Measurements from ENCODE around the gene GPATCH1. TPM values are rescaled to one million over a fixed set of nuclear protein-coding genes. Genes with fewer than 3 reads are reported as not detected.
"Not testable (repeated sequence)": the region's sequence is repeated elsewhere in the genome, so short reads cannot be mapped to it uniquely, and the experiment has no call there.

GPATCH1 gene
- polyA plus RNA-seq, 2 donors, result 4.3 to 5.2 TPM

DNA sequence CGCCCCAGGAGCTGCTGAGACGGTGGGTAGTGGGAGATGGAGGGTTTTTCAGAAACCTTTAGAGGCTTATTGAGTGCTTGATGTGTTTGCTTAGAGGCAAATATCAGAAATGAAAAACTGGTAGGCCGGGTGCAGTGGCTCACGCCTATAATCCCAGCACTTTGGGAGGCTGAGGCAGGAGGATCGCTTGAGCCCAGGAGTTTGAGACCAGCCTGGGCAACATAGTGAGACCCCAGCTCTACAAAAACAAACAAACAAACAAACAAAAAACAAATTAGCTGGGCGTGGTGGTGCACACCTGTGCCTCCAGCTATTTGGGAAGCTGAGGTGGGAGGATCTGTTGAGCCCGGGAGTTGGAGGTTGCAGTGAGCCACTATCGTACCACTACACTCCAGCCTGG lies 45.7 kb downstream of the GPATCH1 start:
- WGBS, 2 donors, result 94 to 95% methylated on average over 8 of the region's 8 CpGs
- not testable (repeated sequence) for H3K36me3 ChIP-seq (ENCODE audit: control insufficient read depth in 2 of 2, insufficient read depth in 2 of 2, low read length in 1 of 2); H3K4me3 ChIP-seq (ENCODE audit: low read depth in 1 of 2, low read length in 2 of 2); H3K27me3 ChIP-seq (ENCODE audit: control insufficient read depth in 1 of 2, insufficient read depth in 2 of 2, low read length in 2 of 2); H3K4me1 ChIP-seq (ENCODE audit: control insufficient read depth in 2 of 2, insufficient read depth in 2 of 2, low read length in 1 of 2); H3K9me3 ChIP-seq (ENCODE audit: control insufficient read depth in 2 of 2, insufficient read depth in 1 of 2, low read depth in 1 of 2, low read length in 1 of 2); H3K27ac ChIP-seq (ENCODE audit: low read depth in 2 of 2, low read length in 1 of 2)

DNA sequence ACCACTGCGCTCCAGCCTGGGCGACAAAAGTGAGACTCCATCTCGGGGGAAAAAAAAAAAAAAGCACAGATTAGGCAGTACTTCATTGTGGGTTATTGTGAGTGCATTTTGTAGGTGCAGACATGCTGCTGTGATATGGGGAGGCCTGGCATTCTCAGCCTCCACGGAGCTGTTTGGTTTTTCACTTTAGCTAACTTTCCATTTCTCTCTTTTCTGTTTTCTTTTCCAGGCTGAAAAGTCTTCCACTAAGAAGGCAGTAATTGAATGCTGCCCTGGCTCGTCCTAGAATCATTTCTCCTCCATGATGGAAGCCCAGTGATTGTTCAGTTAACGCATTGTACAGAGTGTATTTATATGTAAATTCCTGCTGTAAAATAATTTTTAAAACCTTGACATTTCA lies 48.9 kb downstream of the GPATCH1 start:
- Histone ChIP-seq H3K4me1 (ENCODE audit: control insufficient read depth in 2 of 2, insufficient read depth in 2 of 2, low read length in 1 of 2) (no peaks in the 10 kb centered on the region), H3K9me3 (ENCODE audit: control insufficient read depth in 2 of 2, insufficient read depth in 1 of 2, low read depth in 1 of 2, low read length in 1 of 2) (no peaks in the 10 kb centered on the region), H3K27ac (ENCODE audit: low read depth in 2 of 2, low read length in 1 of 2) (no peak overlapping the region), H3K4me3 (ENCODE audit: low read depth in 1 of 2, low read length in 2 of 2) (no peak overlapping the region), H3K36me3 (ENCODE audit: control insufficient read depth in 2 of 2, insufficient read depth in 2 of 2, low read length in 1 of 2) (peaks cover 0 to 8% of the 10 kb centered on the region in 2 donors), H3K27me3 (ENCODE audit: control insufficient read depth in 1 of 2, insufficient read depth in 2 of 2, low read length in 2 of 2) (peaks cover 0 to 2% of the 10 kb centered on the region in 2 donors)
- WGBS, 2 donors, result 93 to 95% methylated on average over 6 of the region's 6 CpGs

DNA sequence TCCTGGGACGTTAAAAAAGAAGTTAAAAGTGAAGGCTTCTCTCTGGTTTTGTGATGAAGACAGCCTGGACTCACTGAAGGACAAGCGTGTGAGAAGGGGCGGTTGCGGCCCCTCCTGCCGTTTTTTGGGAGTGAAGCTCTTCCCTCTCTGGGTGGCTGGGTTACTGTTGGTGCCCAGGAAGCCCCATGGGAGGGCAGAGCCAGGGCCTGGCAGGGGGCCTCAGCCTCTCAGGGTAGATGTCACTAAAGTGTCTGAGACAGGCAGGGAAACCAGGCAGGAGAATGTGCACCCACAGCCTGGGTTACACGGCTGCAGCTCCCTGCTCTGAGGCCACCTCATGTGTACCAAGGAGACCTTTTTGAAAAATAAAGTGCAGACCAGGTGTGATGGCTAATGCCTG lies 49.5 kb downstream of the GPATCH1 start:
- Histone ChIP-seq H3K27ac (ENCODE audit: low read depth in 2 of 2, low read length in 1 of 2) (no peak overlapping the region), H3K4me3 (ENCODE audit: low read depth in 1 of 2, low read length in 2 of 2) (no peak overlapping the region), H3K27me3 (ENCODE audit: control insufficient read depth in 1 of 2, insufficient read depth in 2 of 2, low read length in 2 of 2) (peaks cover 0 to 2% of the 10 kb centered on the region in 2 donors), H3K36me3 (ENCODE audit: control insufficient read depth in 2 of 2, insufficient read depth in 2 of 2, low read length in 1 of 2) (peaks cover 0 to 8% of the 10 kb centered on the region in 2 donors), H3K4me1 (ENCODE audit: control insufficient read depth in 2 of 2, insufficient read depth in 2 of 2, low read length in 1 of 2) (no peaks in the 10 kb centered on the region), H3K9me3 (ENCODE audit: control insufficient read depth in 2 of 2, insufficient read depth in 1 of 2, low read depth in 1 of 2, low read length in 1 of 2) (no peaks in the 10 kb centered on the region)
- 92 to 97% methylated on average over 6 of the region's 6 CpGs for WGBS, 2 donors

DNA sequence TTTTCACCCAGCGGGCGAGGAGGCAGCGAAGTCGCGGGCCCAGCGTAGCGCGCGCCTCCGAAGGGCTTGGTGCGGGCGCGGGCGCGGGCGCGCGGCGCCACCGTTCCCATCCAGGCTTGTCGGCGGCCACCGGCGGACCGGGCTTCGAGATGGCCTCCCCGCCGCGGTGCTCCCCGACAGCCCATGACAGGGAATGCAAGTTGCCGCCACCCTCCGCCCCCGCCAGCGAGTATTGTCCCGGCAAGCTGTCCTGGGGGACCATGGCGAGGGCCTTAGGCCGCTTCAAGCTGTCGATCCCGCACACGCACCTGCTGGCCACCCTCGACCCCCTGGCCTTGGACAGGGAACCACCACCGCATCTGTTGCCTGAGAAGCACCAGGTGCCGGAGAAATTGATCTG lies 51.0 kb downstream of the GPATCH1 start, which contains the start of gene WDR88:
TSS of gene WDR88 (plus strand) at position 94 of the 400 bp plus-strand sequence. CDS start at position 150, 56 bp downstream.
- no peaks in the 10 kb centered on the region for H3K9me3 ChIP-seq (ENCODE audit: control insufficient read depth in 2 of 2, insufficient read depth in 1 of 2, low read depth in 1 of 2, low read length in 1 of 2)
- no peak within 1 kb of the TSS for H3K4me3 ChIP-seq (ENCODE audit: low read depth in 1 of 2, low read length in 2 of 2)
- H3K4me1 ChIP-seq (ENCODE audit: control insufficient read depth in 2 of 2, insufficient read depth in 2 of 2, low read length in 1 of 2), result no peaks in the 10 kb centered on the region
- H3K36me3 ChIP-seq (ENCODE audit: control insufficient read depth in 2 of 2, insufficient read depth in 2 of 2, low read length in 1 of 2), result peaks cover 0 to 5% of the 10 kb centered on the region in 2 donors
- H3K27me3 ChIP-seq (ENCODE audit: control insufficient read depth in 1 of 2, insufficient read depth in 2 of 2, low read length in 2 of 2), result peaks cover 0 to 2% of the 10 kb centered on the region in 2 donors
- no peak within 1 kb of the TSS for H3K27ac ChIP-seq (ENCODE audit: low read depth in 2 of 2, low read length in 1 of 2)
- 85 to 87% methylated on average over 42 to 43 of the region's 43 CpGs for WGBS, 2 donors

DNA sequence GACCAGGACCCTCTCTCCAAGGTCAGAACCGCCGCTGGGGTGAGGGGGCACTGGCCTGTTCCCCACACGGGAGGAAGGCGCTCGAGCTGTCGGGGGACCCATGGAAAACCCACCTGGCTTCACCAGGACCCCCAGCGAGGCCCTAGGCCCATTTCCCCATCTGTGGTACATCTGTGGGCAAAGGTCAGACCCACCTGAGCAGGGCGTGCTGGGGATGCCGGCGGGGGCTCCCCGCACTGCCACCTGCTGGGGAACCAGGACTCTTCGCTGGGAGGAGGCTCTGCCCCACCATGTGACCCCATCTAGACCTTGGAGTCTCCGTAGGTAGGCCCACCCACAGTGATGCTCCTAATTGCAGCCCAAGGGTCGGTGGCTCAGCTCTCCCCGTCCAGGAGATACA lies 51.4 kb downstream of the GPATCH1 start:
- no peaks in the 10 kb centered on the region for H3K9me3 ChIP-seq (ENCODE audit: control insufficient read depth in 2 of 2, insufficient read depth in 1 of 2, low read depth in 1 of 2, low read length in 1 of 2)
- peaks cover 0 to 2% of the 10 kb centered on the region in 2 donors for H3K27me3 ChIP-seq (ENCODE audit: control insufficient read depth in 1 of 2, insufficient read depth in 2 of 2, low read length in 2 of 2)
- no peaks in the 10 kb centered on the region for H3K4me1 ChIP-seq (ENCODE audit: control insufficient read depth in 2 of 2, insufficient read depth in 2 of 2, low read length in 1 of 2)
- WGBS, 2 donors, result 87 to 88% methylated on average over 13 to 15 of the region's 15 CpGs
- no peak overlapping the region for H3K4me3 ChIP-seq (ENCODE audit: low read depth in 1 of 2, low read length in 2 of 2)
- no peak overlapping the region for H3K27ac ChIP-seq (ENCODE audit: low read depth in 2 of 2, low read length in 1 of 2)
- H3K36me3 ChIP-seq (ENCODE audit: control insufficient read depth in 2 of 2, insufficient read depth in 2 of 2, low read length in 1 of 2), result peaks cover 0 to 5% of the 10 kb centered on the region in 2 donors

DNA sequence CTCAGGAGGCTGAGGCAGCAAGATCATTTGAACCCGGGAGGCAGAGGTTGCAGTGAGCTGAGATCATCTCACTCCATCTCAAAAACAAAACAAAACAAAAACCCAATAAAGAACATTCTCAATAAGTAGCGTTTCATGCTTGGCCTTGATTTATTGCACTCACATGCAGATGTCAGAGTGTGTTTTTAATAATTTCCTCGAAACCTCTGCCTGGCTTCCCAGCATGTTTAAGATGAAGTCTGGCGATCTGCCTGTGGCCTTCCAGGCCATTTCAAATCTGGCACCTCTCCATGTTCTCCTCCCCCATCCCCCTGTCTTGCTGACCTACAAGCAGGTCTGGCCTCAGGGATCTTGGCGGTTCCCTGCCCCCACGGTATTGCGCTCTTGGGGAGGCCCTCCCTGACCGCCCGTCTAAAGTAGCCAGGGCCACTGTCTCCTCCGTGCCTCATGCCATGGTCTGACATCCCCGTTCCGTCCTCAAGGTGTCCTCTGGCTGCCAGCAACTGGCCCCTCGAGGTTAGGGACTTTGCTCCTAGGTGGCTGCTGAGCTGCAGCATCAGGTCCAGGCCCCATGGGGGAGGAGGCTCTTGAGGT lies 52.6 kb downstream of the GPATCH1 start:
- Histone ChIP-seq H3K27ac (ENCODE audit: low read depth in 2 of 2, low read length in 1 of 2) (no peak overlapping the region), H3K36me3 (ENCODE audit: control insufficient read depth in 2 of 2, insufficient read depth in 2 of 2, low read length in 1 of 2) (peaks cover 0 to 4% of the 10 kb centered on the region in 2 donors), H3K4me3 (ENCODE audit: low read depth in 1 of 2, low read length in 2 of 2) (no peak overlapping the region), H3K9me3 (ENCODE audit: control insufficient read depth in 2 of 2, insufficient read depth in 1 of 2, low read depth in 1 of 2, low read length in 1 of 2) (no peaks in the 10 kb centered on the region), H3K27me3 (ENCODE audit: control insufficient read depth in 1 of 2, insufficient read depth in 2 of 2, low read length in 2 of 2) (peaks cover 0 to 2% of the 10 kb centered on the region in 2 donors), H3K4me1 (ENCODE audit: control insufficient read depth in 2 of 2, insufficient read depth in 2 of 2, low read length in 1 of 2) (no peaks in the 10 kb centered on the region)
- 51 to 56% methylated on average over 13 of the region's 13 CpGs for WGBS, 2 donors

DNA sequence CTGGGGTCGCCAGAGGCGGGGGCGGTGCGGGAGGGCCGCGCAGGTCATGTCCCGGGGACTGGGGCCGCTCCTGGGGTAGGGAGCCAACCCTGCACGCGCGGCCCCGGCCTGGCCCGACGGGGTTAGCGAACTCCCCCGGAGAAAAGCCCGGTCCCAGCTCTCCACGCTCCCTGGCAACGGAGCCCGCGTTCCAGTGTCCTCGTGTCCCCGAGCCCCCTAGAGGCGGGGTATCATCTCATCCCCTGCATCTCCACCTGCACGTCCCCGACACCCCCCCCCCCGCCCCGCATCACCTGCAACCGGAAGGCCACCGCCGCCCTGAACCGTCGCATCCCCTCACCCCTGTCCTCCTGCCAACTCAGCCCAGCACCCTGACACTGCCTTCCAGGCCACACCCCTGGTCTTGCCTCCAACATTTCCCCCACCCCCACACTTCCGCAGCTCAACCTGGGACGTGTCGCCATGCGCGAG lies 53.6 kb downstream of the GPATCH1 start:
- H3K36me3 ChIP-seq (ENCODE audit: control insufficient read depth in 2 of 2, insufficient read depth in 2 of 2, low read length in 1 of 2), result peaks cover 0 to 3% of the 10 kb centered on the region in 2 donors

DNA sequence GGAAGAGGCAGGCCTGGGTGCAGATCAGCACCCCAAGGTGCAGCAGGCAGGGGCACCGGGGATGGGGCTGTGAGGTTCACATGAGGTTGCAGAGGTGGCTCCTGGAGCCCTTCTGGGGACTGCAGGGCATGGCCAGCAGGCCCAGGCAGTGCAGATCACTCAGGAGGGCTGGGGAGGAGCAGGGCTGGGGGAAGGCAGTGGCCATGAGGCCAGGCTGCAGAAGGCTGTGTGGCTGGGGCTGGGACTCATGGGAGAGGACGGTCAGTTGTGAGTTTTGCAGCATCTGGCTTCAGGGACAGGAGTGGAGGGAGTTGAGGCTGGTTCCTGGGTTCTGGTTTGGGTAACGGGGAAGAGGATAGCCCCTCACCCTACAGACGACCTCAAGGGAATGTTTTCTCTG lies 58.2 kb downstream of the GPATCH1 start:
- H3K27me3 ChIP-seq (ENCODE audit: control insufficient read depth in 1 of 2, insufficient read depth in 2 of 2, low read length in 2 of 2), result peaks cover 0 to 2% of the 10 kb centered on the region in 2 donors

More for the DNA sequence above, 53.6 kb downstream of the GPATCH1 start:
- H3K27ac ChIP-seq (ENCODE audit: low read depth in 2 of 2, low read length in 1 of 2), result no peak overlapping the region
- H3K27me3 ChIP-seq (ENCODE audit: control insufficient read depth in 1 of 2, insufficient read depth in 2 of 2, low read length in 2 of 2), result peaks cover 0 to 2% of the 10 kb centered on the region in 2 donors
- no peaks in the 10 kb centered on the region for H3K4me1 ChIP-seq (ENCODE audit: control insufficient read depth in 2 of 2, insufficient read depth in 2 of 2, low read length in 1 of 2)
- 14 to 18% methylated on average over 29 to 38 of the region's 38 CpGs for WGBS, 2 donors
- no peak overlapping the region for H3K4me3 ChIP-seq (ENCODE audit: low read depth in 1 of 2, low read length in 2 of 2)
- no peaks in the 10 kb centered on the region for H3K9me3 ChIP-seq (ENCODE audit: control insufficient read depth in 2 of 2, insufficient read depth in 1 of 2, low read depth in 1 of 2, low read length in 1 of 2)

DNA sequence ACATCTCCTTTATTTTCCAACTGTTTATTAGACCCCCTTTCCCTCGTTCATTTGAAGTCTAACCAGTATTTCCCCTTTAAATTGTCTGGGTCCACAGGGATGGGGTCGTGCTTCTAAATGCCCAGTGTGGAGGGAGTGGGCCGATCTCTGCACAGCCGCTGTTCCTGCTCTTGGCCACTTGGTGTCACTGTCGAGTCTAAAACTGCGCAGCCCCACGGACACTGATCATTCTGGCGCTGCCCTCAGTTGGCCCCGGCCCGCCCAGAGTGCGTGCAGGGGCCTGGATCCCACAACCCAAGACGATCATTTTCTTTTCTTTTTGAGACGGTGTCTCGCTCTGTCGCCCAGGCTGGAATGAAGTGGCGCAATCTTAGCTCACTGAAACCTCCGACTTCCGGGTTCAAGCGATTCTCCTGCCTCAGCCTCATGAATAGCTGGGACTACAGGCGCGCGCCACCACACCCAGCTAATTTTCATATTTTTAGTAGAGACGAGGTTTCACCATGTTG lies 63.0 kb downstream of the GPATCH1 start:
- Histone ChIP-seq H3K27ac (ENCODE audit: low read depth in 2 of 2, low read length in 1 of 2) (no peak overlapping the region), H3K4me1 (ENCODE audit: control insufficient read depth in 2 of 2, insufficient read depth in 2 of 2, low read length in 1 of 2) (no peaks in the 10 kb centered on the region), H3K36me3 (ENCODE audit: control insufficient read depth in 2 of 2, insufficient read depth in 2 of 2, low read length in 1 of 2) (no peaks in the 10 kb centered on the region), H3K4me3 (ENCODE audit: low read depth in 1 of 2, low read length in 2 of 2) (no peak overlapping the region), H3K27me3 (ENCODE audit: control insufficient read depth in 1 of 2, insufficient read depth in 2 of 2, low read length in 2 of 2) (no peaks in the 10 kb centered on the region), H3K9me3 (ENCODE audit: control insufficient read depth in 2 of 2, insufficient read depth in 1 of 2, low read depth in 1 of 2, low read length in 1 of 2) (no peaks in the 10 kb centered on the region)
- WGBS, 2 donors, result 26% methylated on average over 23 of the region's 23 CpGs

More for the DNA sequence above, 58.2 kb downstream of the GPATCH1 start:
- H3K36me3 ChIP-seq (ENCODE audit: control insufficient read depth in 2 of 2, insufficient read depth in 2 of 2, low read length in 1 of 2), result no peaks in the 10 kb centered on the region
- H3K4me1 ChIP-seq (ENCODE audit: control insufficient read depth in 2 of 2, insufficient read depth in 2 of 2, low read length in 1 of 2), result no peaks in the 10 kb centered on the region
- no peak overlapping the region for H3K27ac ChIP-seq (ENCODE audit: low read depth in 2 of 2, low read length in 1 of 2)
- WGBS, 2 donors, result 63 to 70% methylated on average over 4 of the region's 4 CpGs
- no peak overlapping the region for H3K4me3 ChIP-seq (ENCODE audit: low read depth in 1 of 2, low read length in 2 of 2)
- no peaks in the 10 kb centered on the region for H3K9me3 ChIP-seq (ENCODE audit: control insufficient read depth in 2 of 2, insufficient read depth in 1 of 2, low read depth in 1 of 2, low read length in 1 of 2)

DNA sequence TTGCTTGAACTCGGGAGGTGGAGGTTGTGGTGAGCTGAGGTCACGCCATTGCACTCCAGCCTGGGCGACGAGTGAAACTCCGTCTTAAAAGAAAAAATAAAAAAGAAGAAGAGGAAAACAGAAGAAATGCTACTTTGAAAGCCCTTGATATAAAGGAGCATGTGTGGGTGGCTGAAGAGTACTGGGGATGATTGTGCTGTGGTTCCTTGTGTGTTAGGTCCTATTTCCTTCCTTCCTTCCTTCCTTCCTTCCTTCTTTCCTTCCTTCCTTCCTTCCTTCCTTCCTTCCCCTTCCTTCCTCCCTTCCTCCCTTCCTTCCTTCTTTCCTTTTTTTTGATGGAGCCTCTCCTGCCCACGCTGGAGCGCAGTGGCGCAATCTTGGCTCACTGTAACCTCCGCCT lies 65.2 kb downstream of the GPATCH1 start:
- no peaks in the 10 kb centered on the region for H3K27me3 ChIP-seq (ENCODE audit: control insufficient read depth in 1 of 2, insufficient read depth in 2 of 2, low read length in 2 of 2)
- H3K27ac ChIP-seq (ENCODE audit: low read depth in 2 of 2, low read length in 1 of 2), result no peak overlapping the region
- H3K4me1 ChIP-seq (ENCODE audit: control insufficient read depth in 2 of 2, insufficient read depth in 2 of 2, low read length in 1 of 2), result no peaks in the 10 kb centered on the region
- WGBS, 2 donors, result 86 to 90% methylated on average over 9 of the region's 9 CpGs
- no peaks in the 10 kb centered on the region for H3K9me3 ChIP-seq (ENCODE audit: control insufficient read depth in 2 of 2, insufficient read depth in 1 of 2, low read depth in 1 of 2, low read length in 1 of 2)
- no peaks in the 10 kb centered on the region for H3K36me3 ChIP-seq (ENCODE audit: control insufficient read depth in 2 of 2, insufficient read depth in 2 of 2, low read length in 1 of 2)
- no peak overlapping the region for H3K4me3 ChIP-seq (ENCODE audit: low read depth in 1 of 2, low read length in 2 of 2)
